Measurements from ENCODE around the gene PUM2.
A peak's percentile ranks its signal among the peaks of the same experiment; 100 is the strongest.
"Not testable (repeated sequence)": the region's sequence is repeated elsewhere in the genome, so short reads cannot be mapped to it uniquely, and the experiment has no call there.

The PUM2 gene

DNA sequence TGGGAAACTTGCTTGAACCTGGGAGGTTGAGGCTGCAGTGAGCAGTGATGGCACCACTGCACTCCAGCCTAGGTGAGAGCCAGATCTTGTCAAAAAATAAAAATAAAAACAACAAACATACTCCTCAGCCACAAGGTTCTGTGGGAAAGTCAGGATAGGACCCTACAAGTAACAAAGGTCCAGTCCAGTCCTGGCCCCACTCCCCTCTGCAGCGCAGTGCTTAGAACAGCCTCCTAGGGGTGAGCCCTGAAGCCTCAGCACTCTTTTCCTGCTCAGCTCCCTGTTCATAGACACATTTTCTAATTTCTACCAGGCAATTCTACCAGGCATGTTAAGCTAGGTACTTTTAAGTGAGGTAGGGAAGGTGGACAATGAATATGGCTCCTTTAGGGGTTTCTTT, 103.6 kb downstream of the PUM2 start:
- DNase-seq (ENCODE audit: low read depth), result no peak
- no peak overlapping the region for H3K4me3 ChIP-seq (ENCODE audit: low read depth, low read length)

DNA sequence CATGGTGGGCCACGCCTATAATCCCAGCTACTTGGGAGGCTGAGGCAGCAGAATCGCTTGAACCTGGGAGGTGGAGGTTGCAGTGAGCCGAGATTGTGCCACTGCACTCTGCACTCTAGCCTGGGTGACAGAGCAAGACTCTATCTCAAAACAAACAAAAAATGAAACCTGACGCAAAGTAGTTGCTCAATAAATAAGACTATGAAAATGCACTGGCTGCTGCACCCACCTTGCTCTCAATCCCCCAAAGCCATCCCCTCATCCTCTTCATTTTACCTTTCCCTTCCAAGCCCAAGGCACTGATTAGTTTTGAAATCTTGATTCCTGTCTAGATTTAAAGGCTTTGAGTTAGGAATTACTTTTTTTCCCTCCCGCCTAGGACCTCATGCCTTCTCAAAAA, 107.0 kb downstream of the PUM2 start:
- not testable (repeated sequence) for DNase-seq (ENCODE audit: low read depth); H3K4me3 ChIP-seq (ENCODE audit: low read depth, low read length)

DNA sequence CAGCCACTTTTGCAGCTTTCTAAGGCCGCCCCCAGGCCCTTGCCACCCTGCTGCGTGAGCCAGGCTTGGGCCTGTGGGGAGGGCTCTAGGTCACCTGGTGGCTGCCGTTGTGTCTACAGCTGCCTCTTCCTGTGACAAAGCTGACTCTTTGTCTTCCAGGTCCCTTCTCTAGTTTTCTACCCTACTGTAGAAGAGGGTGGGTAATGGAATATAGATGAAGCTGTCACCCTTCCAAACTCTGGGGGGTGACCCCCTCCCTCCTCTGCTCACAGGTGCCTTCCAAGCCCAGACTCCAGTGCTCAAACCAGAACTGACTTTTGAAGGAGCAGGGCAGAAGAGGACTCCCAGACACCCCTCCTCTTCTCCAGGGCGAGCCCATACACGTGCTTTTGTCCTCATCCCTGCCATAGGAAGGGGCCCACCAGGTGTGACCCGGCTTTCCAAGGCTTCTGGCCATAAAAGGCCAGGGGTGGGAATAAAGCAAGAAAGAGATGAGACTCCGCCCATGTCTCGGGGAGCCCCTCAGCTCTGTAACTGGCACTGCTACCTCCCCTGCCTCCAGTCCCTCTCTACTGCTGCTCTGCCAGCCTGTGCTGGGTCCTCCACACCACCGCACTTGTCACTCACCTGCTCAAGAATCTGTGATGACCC, 107.8 kb downstream of the PUM2 start:
- no peak overlapping the region for H3K4me3 ChIP-seq (ENCODE audit: low read depth, low read length)
- DNase-seq (ENCODE audit: low read depth), result no peak

DNA sequence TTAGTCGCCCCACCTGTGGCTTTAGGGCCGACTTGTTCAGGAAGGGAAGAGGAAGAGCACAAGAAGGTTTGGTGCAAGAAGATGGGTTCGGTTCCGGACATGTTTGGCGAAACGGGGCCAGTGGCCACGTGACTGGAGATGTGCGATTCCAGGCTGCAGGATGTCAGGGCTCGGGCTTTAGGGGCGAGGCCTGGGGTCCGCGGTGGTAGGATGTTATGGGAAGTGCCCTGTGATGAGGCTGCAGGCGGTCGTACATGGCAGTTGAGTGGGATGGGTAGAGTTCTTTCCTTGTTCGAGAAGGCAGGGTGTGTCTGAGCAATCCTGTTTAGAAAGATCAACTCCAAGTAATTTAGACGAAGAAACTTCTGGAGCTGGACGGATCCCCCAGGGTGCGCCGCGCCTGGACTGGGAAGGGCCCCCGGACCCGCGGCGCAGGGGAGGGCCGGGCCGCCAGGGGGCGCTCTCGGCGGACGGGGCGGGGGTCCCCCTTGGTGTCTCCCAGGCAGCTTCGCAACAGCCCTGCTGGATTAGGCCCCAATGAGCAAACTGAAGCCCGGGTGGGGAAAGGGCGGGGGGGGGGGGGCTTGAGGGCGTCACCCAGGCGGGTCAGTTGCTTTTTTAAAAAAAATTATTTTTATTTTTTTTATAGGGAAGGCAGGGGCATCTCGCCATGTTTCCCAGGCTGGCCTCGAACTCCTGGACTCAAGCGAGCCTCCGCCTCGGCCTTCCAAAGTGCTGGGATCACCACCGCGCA, 108.5 kb downstream of the PUM2 start:
- H3K4me3 ChIP-seq (ENCODE audit: low read depth, low read length), result no peak overlapping the region
- no peak for DNase-seq (ENCODE audit: low read depth)

DNA sequence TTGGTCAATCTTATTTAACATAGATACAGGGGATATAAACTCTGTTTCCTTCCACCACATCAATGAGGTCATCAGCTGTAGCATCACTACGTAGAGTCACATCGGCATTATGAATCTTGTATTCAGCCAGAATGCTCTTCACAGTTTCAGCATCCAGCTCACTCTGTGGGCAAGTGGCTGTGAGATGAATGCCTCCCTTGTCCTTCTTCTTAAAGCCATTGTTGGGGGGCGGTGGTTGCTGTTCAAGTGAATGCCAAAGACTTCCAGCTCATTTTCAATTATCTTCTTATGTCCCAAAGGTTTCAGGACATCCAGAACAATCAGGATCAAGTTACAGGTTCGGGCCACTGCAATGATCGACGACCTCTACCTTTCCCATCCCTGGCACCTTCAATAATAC, 110.4 kb downstream of the PUM2 start:
- not testable (repeated sequence) for H3K4me3 ChIP-seq (ENCODE audit: low read depth, low read length); DNase-seq (ENCODE audit: low read depth)

DNA sequence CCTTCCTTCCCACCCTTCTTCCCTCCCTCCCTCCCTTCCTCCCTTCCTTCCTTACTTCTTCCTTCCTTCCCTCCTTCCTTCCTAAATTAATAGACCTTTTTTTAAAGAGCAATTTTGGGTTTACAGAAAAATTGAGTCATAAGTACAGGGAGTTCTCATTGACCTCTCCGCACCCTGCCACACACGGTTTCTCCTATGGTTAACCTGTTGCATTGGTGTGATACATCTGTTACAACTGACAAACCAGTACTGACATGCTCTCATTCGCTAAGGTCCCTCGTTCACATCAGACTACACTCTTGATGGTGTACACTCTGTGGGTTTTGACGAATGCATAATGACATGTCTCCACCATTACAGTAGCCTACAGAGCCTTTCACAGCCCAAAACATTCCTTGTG, 114.1 kb downstream of the PUM2 start:
- H3K4me3 ChIP-seq (ENCODE audit: low read depth, low read length), result no peak overlapping the region
- DNase-seq (ENCODE audit: low read depth), result no peak

DNA sequence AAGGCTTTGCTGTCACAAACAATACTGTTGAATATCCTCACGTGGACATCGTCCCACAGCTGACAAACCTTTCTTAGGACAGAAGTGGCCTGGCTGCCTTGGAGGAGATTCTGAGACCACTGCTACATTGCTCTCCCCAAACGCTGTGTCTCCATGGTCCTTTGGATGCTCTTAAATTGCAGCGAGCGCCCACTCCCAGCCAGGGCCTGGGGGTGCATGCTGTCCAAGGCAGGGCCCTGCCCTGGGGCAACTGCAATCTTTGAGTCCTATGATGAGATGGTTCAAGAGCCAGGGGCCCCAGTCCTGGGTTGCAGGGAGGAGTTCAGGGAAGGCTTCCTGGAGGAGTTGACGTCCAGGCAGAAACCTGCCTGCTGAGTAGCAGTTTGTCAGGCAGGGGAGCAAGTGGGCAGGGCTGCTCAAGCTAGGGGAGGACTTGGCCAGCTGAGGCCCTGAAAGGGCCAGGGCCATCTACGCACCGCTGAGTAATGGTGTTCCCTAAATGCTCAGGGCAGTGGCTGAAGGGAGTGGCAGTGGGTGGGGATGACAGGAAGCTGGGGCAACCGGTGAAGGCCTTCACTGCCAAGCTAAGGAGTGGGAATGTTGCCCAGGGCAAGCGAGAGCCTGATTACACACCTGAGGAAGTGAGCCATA, 114.9 kb downstream of the PUM2 start:
- DNase-seq (ENCODE audit: low read depth), result no peak
- H3K4me3 ChIP-seq (ENCODE audit: low read depth, low read length), result no peak overlapping the region

DNA sequence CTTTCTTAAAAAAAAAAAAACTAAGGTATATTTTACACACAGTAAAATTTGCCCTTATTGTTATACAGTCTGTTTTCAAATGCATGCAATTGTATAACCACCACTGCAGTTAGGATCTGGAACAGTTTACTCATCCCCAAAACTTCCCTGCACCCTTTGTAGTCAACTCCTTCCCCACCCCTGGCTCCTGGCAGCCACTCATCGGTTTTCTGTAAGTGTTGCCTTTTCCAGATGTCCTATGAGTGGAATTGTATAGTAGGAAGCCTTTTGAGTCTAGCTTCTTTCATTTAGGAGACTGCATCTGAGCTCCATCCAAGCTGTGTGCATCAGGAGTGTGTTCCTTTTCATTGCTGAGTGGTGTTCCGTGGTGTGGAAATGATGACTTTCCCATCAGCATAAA, 116.0 kb downstream of the PUM2 start:
- H3K4me3 ChIP-seq (ENCODE audit: low read depth, low read length); DNase-seq (ENCODE audit: low read depth): not testable (repeated sequence)

DNA sequence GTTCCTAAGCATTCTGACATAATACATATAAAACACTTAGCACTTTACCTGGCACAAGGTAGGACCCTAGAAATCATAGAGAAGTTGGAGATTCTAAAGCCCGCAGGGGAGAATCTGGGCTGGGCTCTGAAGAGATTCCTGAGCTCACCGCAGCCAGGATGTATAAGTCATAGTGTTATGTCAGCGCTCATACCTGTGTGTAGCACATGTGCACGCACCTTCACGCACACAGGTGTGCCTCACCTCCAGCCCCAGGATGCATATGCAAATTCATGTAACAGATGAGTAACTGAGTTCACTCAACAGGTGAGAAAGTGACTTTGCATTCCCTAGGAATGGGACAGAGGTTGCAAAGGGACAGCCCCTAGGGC, 117.8 kb downstream of the PUM2 start:
- DNase-seq (ENCODE audit: low read depth), result no peak

DNA sequence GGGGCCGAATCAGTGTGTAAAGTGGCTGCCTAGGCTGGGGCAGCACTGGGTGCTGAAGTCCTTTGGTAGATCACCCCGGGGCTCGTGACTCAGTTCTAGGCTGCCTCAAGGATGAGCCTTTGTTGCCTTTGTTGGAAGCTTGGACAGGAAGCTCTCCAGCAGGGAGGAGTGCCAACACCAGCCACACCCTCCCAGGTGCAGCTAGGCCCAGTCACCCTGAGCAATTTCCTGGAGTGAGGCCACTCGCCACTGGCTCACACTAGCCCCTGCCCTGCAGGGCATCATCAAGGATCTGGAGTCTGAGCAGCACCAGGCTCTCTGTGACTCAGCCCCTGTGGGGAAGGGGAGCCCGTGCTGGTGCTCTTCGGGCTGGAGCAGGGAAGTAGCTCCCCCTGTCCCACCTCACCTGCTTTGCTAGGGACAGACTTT, 119.0 kb downstream of the PUM2 start:
- DNase-seq (ENCODE audit: low read depth), result no peak
- H3K4me3 ChIP-seq (ENCODE audit: low read depth, low read length), result no peak overlapping the region

More for the DNA sequence above, 117.8 kb downstream of the PUM2 start:
- H3K4me3 ChIP-seq (ENCODE audit: low read depth, low read length), result no peak overlapping the region

DNA sequence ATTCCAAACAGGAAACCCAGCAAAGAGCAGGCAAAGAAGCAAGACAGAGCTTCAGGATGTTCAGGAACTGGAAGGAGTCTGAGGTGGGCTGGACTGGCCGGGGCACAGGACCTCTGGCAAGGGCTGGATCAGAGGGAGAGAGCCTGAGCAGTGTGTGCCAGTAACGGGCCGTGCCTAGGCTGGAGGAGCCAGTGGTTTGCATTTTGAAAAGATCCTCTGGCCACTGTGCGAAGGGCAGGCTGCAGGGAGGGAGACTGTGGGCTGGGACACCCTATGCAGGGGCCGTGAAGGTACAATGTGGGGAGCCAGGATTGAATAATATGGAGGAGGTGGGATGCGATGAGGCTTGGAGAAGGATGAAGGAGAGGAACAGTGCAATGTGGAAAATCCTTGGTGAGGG, 119.5 kb downstream of the PUM2 start:
- H3K4me3 ChIP-seq (ENCODE audit: low read depth, low read length), result no peak overlapping the region
- no peak for DNase-seq (ENCODE audit: low read depth)

DNA sequence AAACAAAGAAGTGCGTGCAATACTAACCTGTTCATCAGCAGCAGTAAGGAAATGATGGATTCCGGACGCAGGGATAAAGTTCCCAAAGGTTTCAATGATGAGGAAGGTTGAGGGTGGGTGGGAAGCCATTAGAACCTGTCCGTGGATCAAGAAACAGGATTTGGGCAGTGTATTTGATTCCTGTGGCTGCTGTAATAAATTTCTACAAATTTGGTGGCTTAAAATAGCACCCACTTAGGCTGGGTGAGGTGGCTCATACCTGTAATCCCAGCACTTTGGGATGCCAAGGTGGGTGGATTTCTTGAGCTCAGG, 120.6 kb downstream of the PUM2 start:
- DNase-seq (ENCODE audit: low read depth), result no peak
- no peak overlapping the region for H3K4me3 ChIP-seq (ENCODE audit: low read depth, low read length)

DNA sequence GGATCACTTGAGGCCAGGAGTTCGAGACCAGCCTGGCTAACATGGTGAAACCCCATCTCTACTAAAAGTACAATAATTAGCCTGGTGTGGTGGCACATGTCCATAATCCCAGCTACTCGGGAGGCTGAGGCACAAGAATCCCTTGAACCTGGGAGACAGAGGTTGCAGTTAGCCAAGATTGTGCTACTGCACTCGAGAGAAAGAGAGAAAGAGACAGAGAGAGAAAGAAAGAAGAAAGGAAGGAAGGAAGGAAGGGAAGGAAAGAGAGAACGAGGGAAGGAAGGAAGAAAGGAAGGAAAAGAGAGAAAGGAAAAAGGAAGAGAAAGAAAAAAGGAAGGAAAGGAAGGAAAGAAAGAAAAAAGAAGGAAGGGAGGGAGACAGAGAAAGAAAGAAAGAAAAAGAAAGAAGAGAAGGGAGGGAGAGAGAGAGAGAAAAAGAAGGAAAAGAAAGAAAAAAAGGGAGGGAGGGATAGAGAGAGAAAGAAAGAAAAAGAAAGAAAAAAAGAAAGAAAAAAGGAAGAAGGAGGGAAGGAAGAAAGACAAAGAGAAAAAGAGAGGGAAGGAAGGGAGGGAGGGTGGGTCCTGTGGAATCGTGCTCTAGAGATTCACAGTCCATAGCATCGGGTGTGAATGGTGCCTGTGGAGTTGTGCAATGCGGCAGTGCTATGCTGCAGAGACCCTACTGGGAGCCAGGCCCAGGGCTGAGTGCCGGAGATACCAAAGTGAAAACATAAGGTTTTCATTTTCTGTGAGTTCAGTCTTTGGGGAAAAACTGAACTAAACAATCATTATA, 121.1 kb downstream of the PUM2 start:
- no peak for DNase-seq (ENCODE audit: low read depth)
- H3K4me3 ChIP-seq (ENCODE audit: low read depth, low read length), result no peak overlapping the region

DNA sequence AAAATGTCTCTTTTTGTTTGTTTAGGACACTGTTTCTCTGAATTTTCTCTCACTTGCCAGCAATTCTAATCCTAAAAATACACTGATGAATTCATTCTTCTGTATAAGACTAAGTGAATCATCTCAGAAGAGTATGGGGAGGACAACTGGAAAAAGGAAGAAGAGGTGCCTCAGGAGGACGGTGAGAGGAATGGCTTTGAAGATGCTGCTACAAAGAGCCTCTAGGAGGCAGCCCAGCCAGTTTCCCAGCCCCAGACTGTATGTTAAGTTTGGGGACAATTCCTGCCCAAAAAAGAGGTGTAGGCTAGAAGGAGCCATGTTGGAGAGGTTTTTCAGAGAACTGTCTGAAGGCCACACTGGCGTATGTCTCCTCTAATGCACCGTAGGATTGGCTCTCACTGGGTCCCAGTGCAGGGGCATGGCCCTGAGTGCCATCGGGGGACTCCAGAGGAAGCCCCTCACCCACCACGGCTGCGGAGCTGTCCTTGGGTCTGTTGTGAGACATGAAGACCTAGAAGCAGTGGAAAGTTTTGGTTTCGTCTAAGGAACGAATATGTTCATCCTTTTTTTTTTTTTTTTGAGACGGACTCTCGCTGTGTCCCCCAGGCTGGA, 122.6 kb downstream of the PUM2 start:
- no peak overlapping the region for H3K4me3 ChIP-seq (ENCODE audit: low read depth, low read length)
- no peak for DNase-seq (ENCODE audit: low read depth)

DNA sequence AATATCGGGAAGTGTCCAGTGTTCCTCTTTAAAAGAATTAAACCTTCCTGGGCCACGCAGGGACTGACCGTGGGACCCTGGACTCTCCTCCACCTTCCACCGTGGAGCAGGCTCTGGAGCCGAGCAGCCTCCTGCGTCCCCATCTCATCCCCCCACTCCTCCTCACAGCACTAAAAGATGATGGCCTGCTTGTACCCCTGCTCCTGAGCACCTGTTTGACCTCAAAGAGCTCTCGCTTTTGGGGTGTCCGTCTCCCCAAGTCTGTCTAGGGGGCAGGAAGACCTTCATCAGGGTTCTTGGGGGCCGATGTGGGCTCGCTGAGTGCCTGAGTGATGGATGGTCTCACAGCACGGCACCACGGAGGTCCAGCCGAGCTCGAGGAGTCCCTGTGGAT, 124.5 kb downstream of the PUM2 start:
- no peak overlapping the region for H3K4me3 ChIP-seq (ENCODE audit: low read depth, low read length)
- DNase-seq (ENCODE audit: low read depth), result no peak

DNA sequence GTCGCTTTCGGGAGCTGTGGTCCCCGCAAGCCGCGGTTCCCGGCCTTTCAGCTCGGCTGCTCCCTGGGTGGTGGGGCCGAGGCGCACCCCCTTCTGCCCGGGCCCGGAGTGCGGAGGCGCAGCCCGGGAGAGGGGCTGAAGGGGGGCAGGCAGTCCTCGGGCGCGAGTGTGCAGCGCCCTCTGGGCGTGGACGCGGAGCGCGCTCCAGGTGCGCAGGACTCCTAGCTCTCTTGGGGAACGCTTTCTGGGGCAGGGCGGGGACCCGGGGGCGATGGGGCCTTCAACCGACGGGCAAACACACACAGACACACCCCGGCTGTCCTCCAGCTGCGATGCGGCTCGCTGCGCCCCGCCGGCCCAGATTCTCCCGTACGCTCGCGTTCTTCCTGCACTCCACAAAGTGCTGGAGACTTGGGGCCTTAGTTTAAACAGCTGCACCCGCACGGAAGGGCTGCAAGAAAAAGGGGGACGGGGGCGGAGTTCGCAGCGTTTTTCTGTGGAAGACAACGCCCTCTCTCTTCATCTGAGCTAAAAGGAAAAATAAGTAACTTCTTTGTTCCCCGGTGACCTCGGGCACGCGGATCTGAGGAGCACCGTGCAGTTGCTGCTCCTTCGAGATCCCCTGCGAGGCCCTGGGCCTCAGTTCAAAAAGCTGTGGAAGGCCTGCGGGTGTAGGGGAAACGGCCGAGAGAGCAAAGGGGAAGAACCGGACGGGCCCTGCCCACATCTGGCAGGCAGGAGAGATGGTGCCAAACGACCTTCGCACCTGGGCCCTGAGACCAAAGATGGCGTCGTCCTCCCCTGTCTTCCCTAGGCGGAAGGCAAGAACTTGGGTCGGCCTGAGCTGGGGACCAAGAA, 125.1 kb downstream of the PUM2 start:
- no peak for DNase-seq (ENCODE audit: low read depth)
- H3K4me3 ChIP-seq (ENCODE audit: low read depth, low read length), result peak overlapping the region; percentile 60

DNA sequence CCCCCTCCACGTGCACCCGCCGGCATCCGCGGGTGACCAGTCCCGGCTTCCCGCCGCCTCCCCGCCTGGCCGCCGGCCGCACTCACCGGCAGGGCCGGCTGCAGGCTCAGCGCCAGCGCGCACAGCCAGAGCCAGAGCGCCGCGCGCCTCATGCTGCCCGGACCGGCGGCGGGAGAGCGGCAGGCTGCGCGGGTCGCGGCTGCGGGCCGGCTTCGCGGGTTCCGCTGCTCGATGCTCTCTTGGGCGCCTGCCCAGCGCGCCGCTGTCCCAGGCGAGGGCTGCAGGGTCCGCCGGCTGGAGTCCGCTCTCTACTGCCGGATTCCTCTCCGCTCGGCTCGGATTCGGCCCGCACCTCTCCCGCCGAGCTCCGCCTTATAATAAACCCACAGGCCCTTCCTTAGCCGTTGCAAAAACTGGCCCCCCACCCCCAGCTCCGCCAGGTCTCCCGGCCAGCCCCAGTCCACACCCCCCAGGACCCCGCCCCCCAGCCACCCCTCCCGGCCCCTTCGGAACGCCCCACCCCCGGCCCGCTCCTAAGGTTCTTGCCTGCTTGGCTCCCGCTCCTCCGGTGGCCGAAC, 125.8 kb downstream of the PUM2 start, which contains the start of gene SDC1:
Gene SDC1, minus strand, starts transcription at position 415 of the 578 bp plus-strand sequence. Its CDS starts 263 bp downstream, at position 152.
- peak within 1 kb of the TSS; percentile 60 for H3K4me3 ChIP-seq (ENCODE audit: low read depth, low read length)
- peak; percentile 8 for DNase-seq (ENCODE audit: low read depth)

DNA sequence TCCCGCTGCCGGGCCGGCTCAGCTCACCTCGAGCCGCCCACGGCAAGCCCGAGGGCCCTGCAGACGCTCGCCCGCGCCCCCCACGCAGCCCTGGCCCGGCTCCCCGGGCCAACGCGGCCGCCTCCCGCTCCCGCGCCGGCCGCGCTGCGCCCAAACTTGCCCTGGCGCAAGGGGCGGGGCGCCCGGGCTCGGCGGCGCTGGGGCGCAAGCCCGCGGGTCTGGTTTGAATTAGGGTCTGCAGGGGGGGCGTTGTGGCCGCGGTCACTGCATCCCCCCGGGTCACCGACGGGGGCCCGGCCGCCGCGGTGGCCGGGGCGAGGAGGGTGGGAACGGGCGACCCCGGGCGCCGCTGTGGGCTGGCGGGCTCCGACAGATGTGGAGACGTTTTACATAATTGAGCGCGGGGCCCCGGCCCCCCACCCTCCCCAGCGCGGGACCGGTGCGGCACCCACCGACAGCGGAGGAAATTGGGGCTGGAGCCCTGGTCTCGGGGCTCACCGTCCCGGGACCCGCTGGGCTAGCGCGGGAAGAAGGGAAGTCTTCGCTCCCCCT, 126.4 kb downstream of the PUM2 start:
- no peak for DNase-seq (ENCODE audit: low read depth)
- peak overlapping the region; percentile 60 for H3K4me3 ChIP-seq (ENCODE audit: low read depth, low read length)

Data from skeletal muscle cell (primary cell).